NCI-H2227 (cell line): ENCODE data around the gene TRAF3.

ENCODE experiments used
- DNase-seq: peaks from one replicate; lab custom pipeline; 2025; ENCODE audit not compliant: unreplicated experiment; lab: John Stamatoyannopoulos, UW

TRAF3 gene

GRCh38 chr14:102775855-102776760 lies 1.1 kb upstream of the TRAF3 start:
- DNase-seq = no peak

- no peak for DNase-seq
These were observed 575 bp downstream of the TRAF3 start for GRCh38 chr14:102777711-102778337.

- peak; percentile 30 for DNase-seq
These were observed 1.3 kb downstream of the TRAF3 start for GRCh38 chr14:102778338-102779083.

- DNase-seq = no peak
These were observed 1.8 kb downstream of the TRAF3 start for GRCh38 chr14:102779084-102779462.

- DNase-seq = no peak
These were observed 2.5 kb downstream of the TRAF3 start for GRCh38 chr14:102779574-102780315.

- DNase-seq = no peak
These were observed 3.8 kb downstream of the TRAF3 start for GRCh38 chr14:102781063-102781462.

GRCh38 chr14:102782974-102783373 lies 5.7 kb downstream of the TRAF3 start:
- no peak for DNase-seq

GRCh38 chr14:102784892-102785594 lies 7.8 kb downstream of the TRAF3 start:
- DNase-seq = no peak

GRCh38 chr14:102785595-102785963 lies 8.3 kb downstream of the TRAF3 start:
- DNase-seq = no peak

- no peak for DNase-seq
These were observed 9.5 kb downstream of the TRAF3 start for GRCh38 chr14:102786768-102787167.

- DNase-seq = no peak
These were observed 12.1 kb downstream of the TRAF3 start for GRCh38 chr14:102789349-102789748.

- DNase-seq = no peak
These were observed 16.5 kb downstream of the TRAF3 start for GRCh38 chr14:102793531-102794328.

GRCh38 chr14:102795060-102795925 lies 18.0 kb downstream of the TRAF3 start:
- no peak for DNase-seq

- DNase-seq = no peak
These were observed 19.5 kb downstream of the TRAF3 start for GRCh38 chr14:102796661-102797190.

GRCh38 chr14:102798926-102799325 lies 21.7 kb downstream of the TRAF3 start:
- no peak for DNase-seq

- no peak for DNase-seq
These were observed 22.7 kb downstream of the TRAF3 start for GRCh38 chr14:102799684-102800562.

- no peak for DNase-seq
These were observed 25.7 kb downstream of the TRAF3 start for GRCh38 chr14:102802834-102803523.
